Uterus (tissue), 2 donors: Measurements from ENCODE around the gene ITSN2.

Experiments used
- POLR2A ChIP-seq, 2 donors: fragments of 450-650 bp; IDR thresholded peaks; one replicate each; pipeline ENCODE4 v1.6.1; 2016; ENCODE audit warnings: antibody characterized with exemption in 2 of 2, mild to moderate bottlenecking in 1 of 2, moderate library complexity in 1 of 2
- TF ChIP-seq, protein P1 (sequence below), 4 experiments: fragments of 200-600 bp in 2 of 4; fragments of 450-650 bp in 2 of 4; sonication (generic) in 2 of 4; IDR thresholded peaks; one replicate each; pipeline ENCODE4 v1.5.1; 2016 to 2019; ENCODE audit warnings: antibody characterized with exemption in 4 of 4, mild to moderate bottlenecking in 2 of 4, moderate library complexity in 1 of 4

DNA sequence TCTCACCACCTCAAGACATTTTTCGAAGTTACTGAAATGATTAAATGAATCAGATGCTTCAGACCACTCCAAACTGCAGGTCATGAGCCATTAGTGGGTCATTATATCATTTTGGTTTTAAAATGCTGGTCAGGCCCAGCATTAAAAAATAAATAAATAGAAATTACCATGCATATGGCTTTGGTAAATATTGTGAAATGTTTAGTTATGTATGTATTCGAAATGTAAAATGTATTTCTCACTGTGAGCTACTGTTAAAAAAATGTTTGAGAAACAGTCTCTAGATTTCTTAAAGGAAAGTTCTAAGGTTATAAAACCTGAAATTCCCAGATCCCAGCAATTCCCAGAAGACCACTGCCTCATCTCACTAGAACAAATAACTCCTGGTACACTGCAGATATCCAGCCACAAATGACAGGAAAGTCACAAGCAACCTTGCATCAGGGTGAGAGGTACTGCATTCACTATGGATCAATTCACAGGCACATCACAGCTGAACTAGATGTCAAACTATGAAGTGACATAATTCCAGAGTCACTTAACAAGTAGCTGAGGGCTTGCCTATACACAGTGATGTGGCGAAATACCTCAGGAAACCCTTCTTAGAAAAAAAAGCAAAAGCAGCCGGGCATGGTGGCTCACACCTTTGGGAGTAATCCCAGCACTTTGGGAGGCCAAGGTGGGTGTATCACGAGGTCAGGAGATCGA lies 138.8 kb downstream of the ITSN2 start:
- TF ChIP-seq POLR2A (IDR thresholded peaks at IDR 0.05) = no peak
- TF ChIP-seq, protein P1, sequence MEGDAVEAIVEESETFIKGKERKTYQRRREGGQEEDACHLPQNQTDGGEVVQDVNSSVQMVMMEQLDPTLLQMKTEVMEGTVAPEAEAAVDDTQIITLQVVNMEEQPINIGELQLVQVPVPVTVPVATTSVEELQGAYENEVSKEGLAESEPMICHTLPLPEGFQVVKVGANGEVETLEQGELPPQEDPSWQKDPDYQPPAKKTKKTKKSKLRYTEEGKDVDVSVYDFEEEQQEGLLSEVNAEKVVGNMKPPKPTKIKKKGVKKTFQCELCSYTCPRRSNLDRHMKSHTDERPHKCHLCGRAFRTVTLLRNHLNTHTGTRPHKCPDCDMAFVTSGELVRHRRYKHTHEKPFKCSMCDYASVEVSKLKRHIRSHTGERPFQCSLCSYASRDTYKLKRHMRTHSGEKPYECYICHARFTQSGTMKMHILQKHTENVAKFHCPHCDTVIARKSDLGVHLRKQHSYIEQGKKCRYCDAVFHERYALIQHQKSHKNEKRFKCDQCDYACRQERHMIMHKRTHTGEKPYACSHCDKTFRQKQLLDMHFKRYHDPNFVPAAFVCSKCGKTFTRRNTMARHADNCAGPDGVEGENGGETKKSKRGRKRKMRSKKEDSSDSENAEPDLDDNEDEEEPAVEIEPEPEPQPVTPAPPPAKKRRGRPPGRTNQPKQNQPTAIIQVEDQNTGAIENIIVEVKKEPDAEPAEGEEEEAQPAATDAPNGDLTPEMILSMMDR (IDR thresholded peaks at IDR 0.05) = no peak
